Measurements from ENCODE around the gene PLEKHA8.

DNA sequence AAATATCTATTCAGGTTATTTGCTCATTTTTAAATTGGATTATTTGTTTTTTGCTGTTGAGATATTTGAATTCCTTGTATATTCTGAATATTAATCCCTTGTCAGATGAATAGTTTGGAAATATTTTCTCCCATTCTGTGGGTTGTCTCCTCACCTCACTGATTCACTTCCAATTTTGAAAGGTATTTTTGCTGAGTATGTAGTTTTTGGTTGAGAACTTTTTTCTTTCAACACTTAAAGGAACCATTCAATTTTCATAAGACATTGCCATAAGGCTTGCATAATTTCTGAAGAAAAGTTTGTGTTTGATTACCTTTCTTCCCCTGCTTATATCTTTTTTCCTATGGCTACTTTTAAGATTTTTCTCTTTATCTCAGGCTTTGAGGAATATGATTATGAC, 29.7 kb upstream of the PLEKHA8 start:
- TF ChIP-seq, protein P1, sequence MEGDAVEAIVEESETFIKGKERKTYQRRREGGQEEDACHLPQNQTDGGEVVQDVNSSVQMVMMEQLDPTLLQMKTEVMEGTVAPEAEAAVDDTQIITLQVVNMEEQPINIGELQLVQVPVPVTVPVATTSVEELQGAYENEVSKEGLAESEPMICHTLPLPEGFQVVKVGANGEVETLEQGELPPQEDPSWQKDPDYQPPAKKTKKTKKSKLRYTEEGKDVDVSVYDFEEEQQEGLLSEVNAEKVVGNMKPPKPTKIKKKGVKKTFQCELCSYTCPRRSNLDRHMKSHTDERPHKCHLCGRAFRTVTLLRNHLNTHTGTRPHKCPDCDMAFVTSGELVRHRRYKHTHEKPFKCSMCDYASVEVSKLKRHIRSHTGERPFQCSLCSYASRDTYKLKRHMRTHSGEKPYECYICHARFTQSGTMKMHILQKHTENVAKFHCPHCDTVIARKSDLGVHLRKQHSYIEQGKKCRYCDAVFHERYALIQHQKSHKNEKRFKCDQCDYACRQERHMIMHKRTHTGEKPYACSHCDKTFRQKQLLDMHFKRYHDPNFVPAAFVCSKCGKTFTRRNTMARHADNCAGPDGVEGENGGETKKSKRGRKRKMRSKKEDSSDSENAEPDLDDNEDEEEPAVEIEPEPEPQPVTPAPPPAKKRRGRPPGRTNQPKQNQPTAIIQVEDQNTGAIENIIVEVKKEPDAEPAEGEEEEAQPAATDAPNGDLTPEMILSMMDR (IDR thresholded peaks at IDR 0.05): no peak
- TF ChIP-seq POLR2A (IDR thresholded peaks at IDR 0.05): no peak
